ENCODE results near the gene KRT36. TPM values are rescaled to one million over a fixed set of nuclear protein-coding genes. Genes with fewer than 3 reads are reported as not detected.

KRT36 gene
- total and polyA plus RNA-seq, 2 experiments from 2014 or later: not detected

DNA sequence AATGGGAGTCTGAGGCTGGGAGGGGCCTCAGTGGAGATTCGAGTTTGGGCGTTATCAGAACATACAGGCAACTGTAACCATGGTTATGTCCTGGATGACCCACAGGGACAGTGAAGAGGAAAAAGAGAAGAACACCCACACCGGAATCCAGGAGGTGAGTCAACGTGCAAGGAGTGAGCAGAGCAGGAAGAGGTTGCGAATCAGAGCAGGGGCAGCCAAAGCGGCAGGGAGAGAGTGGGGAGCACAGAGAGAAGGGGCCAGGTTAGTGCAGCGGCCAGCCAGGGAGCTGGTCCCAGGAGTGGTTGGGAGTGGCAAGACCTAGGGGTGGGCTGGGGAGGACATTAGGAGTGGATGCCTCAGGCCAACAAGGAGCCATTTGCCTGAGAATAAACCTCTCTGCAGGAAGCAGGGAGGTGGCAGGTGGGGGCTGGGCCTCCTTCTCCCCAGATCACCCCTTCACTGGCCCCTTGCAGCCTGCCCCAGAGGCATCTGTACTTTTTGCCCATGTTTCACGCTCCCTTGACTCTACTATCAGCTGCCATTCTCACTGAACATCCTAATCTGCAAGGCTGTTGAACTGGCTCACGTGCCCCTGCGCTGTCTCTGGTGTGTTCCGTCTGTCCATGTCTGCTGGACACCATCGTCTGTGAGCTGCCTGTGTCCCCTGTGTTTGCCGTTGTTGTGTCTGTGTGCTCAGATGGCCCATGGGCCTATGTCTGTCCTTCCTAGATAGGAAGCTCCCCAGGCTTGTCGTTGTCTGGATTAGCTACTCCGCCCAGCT, 10.6 kb upstream of the KRT36 start:
- Histone ChIP-seq H3K4me1 (ENCODE audit: insufficient read depth) (peaks cover 12% of the 10 kb centered on the region), H3K27ac (ENCODE audit: low read depth) (no peak overlapping the region), H3K36me3 (ENCODE audit: insufficient read depth) (no peaks in the 10 kb centered on the region), H3K9me2 (ENCODE audit: insufficient read depth) (no peaks in the 10 kb centered on the region), H3F3A (replicated peaks; ENCODE audit: low read depth) (no peaks in the 10 kb centered on the region), H3K27me3 (ENCODE audit: insufficient read depth) (no peaks in the 10 kb centered on the region), H2AFZ (peak overlapping the region; percentile 84), H3K4me2 (peak overlapping the region; percentile 62), H4K20me1 (replicated peaks; ENCODE audit: insufficient read depth) (no peaks in the 10 kb centered on the region), H3K79me2 (replicated peaks; ENCODE audit: insufficient read depth) (no peaks in the 10 kb centered on the region), H3K4me3 (peak overlapping the region; percentile 30; the same call in 1 of the 2 replicates)
- H3K27me3 Mint-ChIP-seq (ENCODE audit: insufficient read depth, low read depth, poor library complexity): no peaks in the 10 kb centered on the region
- DNase-seq (ENCODE audit: low spot score): no peak
- H3K4me3 Mint-ChIP-seq: no peak overlapping the region; the same call in 2 of the 3 replicates
- TF ChIP-seq, protein P1, sequence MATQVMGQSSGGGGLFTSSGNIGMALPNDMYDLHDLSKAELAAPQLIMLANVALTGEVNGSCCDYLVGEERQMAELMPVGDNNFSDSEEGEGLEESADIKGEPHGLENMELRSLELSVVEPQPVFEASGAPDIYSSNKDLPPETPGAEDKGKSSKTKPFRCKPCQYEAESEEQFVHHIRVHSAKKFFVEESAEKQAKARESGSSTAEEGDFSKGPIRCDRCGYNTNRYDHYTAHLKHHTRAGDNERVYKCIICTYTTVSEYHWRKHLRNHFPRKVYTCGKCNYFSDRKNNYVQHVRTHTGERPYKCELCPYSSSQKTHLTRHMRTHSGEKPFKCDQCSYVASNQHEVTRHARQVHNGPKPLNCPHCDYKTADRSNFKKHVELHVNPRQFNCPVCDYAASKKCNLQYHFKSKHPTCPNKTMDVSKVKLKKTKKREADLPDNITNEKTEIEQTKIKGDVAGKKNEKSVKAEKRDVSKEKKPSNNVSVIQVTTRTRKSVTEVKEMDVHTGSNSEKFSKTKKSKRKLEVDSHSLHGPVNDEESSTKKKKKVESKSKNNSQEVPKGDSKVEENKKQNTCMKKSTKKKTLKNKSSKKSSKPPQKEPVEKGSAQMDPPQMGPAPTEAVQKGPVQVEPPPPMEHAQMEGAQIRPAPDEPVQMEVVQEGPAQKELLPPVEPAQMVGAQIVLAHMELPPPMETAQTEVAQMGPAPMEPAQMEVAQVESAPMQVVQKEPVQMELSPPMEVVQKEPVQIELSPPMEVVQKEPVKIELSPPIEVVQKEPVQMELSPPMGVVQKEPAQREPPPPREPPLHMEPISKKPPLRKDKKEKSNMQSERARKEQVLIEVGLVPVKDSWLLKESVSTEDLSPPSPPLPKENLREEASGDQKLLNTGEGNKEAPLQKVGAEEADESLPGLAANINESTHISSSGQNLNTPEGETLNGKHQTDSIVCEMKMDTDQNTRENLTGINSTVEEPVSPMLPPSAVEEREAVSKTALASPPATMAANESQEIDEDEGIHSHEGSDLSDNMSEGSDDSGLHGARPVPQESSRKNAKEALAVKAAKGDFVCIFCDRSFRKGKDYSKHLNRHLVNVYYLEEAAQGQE (IDR thresholded peaks at IDR 0.05; ENCODE audit: unreplicated experiment): no peak
- TF ChIP-seq ZNF114 (CRISPR knock-in tag; IDR thresholded peaks at IDR 0.05) (no peak), CREB1 (CRISPR knock-in tag; IDR thresholded peaks at IDR 0.05; ENCODE audit: low read depth) (no peak)
- no peaks in the 10 kb centered on the region; the same call in 2 of the 3 replicates for H3K36me3 Mint-ChIP-seq (ENCODE audit: low read depth)
- no peak overlapping the region for H3K27ac Mint-ChIP-seq
- ATAC-seq: peak; percentile 57
- H3K4me1 Mint-ChIP-seq: peaks cover 26% of the 10 kb centered on the region
- no peaks in the 10 kb centered on the region for H3K9me3 Mint-ChIP-seq

DNA sequence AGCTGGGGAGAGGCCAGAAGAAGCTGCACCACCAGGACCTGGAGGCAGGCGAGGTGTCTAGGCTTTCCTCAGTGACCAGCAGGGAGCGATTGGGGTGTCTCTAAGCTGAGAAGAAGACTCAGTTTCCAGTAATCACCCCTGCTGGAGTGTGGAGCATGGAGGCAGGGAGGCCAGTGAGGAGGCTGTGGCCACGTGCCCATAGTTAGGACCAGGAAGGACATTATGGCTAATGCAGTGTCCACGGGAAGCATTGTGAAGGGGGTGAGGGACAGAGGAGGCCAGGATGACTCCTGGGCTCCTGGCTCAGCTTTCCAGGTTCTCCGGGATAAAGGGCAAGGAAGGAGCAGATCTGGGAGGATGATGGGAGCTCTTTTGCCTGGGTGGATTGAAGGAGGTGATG, 10.0 kb upstream of the KRT36 start:
- no peak overlapping the region; the same call in 2 of the 3 replicates for H3K4me3 Mint-ChIP-seq
- Histone ChIP-seq H3K4me2 (peak overlapping the region; percentile 62; the same call in 1 of the 2 replicates), H4K20me1 (replicated peaks; ENCODE audit: insufficient read depth) (no peaks in the 10 kb centered on the region), H3K4me3 (no peak overlapping the region), H3K27ac (ENCODE audit: low read depth) (no peak overlapping the region), H2AFZ (no peak overlapping the region), H3K9me2 (ENCODE audit: insufficient read depth) (no peaks in the 10 kb centered on the region), H3K36me3 (ENCODE audit: insufficient read depth) (no peaks in the 10 kb centered on the region), H3K27me3 (ENCODE audit: insufficient read depth) (no peaks in the 10 kb centered on the region), H3F3A (replicated peaks; ENCODE audit: low read depth) (no peaks in the 10 kb centered on the region), H3K4me1 (ENCODE audit: insufficient read depth) (peaks cover 12% of the 10 kb centered on the region), H3K79me2 (replicated peaks; ENCODE audit: insufficient read depth) (no peaks in the 10 kb centered on the region)
- H3K27me3 Mint-ChIP-seq (ENCODE audit: insufficient read depth, low read depth, poor library complexity): no peaks in the 10 kb centered on the region
- DNase-seq (ENCODE audit: low spot score) (no peak), ATAC-seq (no peak)
- no peak overlapping the region for H3K27ac Mint-ChIP-seq
- H3K4me1 Mint-ChIP-seq: peaks cover 26% of the 10 kb centered on the region
- no peaks in the 10 kb centered on the region for H3K9me3 Mint-ChIP-seq
- no peaks in the 10 kb centered on the region; the same call in 2 of the 3 replicates for H3K36me3 Mint-ChIP-seq (ENCODE audit: low read depth)
- no peak for TF ChIP-seq JUNB (IDR thresholded peaks at IDR 0.05; ENCODE audit: unreplicated experiment)
- TF ChIP-seq, protein P2, sequence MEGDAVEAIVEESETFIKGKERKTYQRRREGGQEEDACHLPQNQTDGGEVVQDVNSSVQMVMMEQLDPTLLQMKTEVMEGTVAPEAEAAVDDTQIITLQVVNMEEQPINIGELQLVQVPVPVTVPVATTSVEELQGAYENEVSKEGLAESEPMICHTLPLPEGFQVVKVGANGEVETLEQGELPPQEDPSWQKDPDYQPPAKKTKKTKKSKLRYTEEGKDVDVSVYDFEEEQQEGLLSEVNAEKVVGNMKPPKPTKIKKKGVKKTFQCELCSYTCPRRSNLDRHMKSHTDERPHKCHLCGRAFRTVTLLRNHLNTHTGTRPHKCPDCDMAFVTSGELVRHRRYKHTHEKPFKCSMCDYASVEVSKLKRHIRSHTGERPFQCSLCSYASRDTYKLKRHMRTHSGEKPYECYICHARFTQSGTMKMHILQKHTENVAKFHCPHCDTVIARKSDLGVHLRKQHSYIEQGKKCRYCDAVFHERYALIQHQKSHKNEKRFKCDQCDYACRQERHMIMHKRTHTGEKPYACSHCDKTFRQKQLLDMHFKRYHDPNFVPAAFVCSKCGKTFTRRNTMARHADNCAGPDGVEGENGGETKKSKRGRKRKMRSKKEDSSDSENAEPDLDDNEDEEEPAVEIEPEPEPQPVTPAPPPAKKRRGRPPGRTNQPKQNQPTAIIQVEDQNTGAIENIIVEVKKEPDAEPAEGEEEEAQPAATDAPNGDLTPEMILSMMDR (conservative IDR thresholded peaks at IDR 0.05; ENCODE audit: low read depth in 2 of 2): no peak
- TF ChIP-seq, protein P3, sequence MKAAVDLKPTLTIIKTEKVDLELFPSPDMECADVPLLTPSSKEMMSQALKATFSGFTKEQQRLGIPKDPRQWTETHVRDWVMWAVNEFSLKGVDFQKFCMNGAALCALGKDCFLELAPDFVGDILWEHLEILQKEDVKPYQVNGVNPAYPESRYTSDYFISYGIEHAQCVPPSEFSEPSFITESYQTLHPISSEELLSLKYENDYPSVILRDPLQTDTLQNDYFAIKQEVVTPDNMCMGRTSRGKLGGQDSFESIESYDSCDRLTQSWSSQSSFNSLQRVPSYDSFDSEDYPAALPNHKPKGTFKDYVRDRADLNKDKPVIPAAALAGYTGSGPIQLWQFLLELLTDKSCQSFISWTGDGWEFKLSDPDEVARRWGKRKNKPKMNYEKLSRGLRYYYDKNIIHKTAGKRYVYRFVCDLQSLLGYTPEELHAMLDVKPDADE (IDR thresholded peaks at IDR 0.05): no peak
- TF ChIP-seq ZNF331 (CRISPR knock-in tag; IDR thresholded peaks at IDR 0.05; ENCODE audit: low read depth): no peak
- TF ChIP-seq, protein P1 (IDR thresholded peaks at IDR 0.05; ENCODE audit: unreplicated experiment): no peak
- TF ChIP-seq POLR2AphosphoS5 (IDR thresholded peaks at IDR 0.05; ENCODE audit: low read depth): no peak
- no peak for TF ChIP-seq NANOG (IDR thresholded peaks at IDR 0.05; ENCODE audit: borderline replicate concordance)
- TF ChIP-seq EZH2phosphoT487 (IDR thresholded peaks at IDR 0.05; ENCODE audit: unreplicated experiment): no peak
